Stimulated activated naive CD8-positive, alpha-beta T cell treated with anti-CD3 and anti-CD28 coated beads, Interleukin-15, Interleukin-2, amounts not matched to agents 100 ng/mL and 50 ng/mL, for 24 hours (primary cell): ENCODE measurements around the gene SMIM1.
"Not testable (repeated sequence)": the region's sequence is repeated elsewhere in the genome, so short reads cannot be mapped to it uniquely, and the experiment has no call there.

Source experiments
- H3K27ac Mint-ChIP-seq: one replicate; pipeline ENCODE4 v1.8.0; 2021; ENCODE audit warnings: mild to moderate bottlenecking, mixed read lengths
- H3K27me3 Mint-ChIP-seq: one replicate; pipeline ENCODE4 v1.8.0; 2021; ENCODE audit warnings: mixed read lengths
- H3K36me3 Mint-ChIP-seq: one replicate; pipeline ENCODE4 v1.8.0; 2021; ENCODE audit warnings: low read depth, mixed read lengths
- H3K4me1 Mint-ChIP-seq: one replicate; pipeline ENCODE4 v1.8.0; 2021; ENCODE audit warnings: low read depth, mixed read lengths
- H3K4me3 Mint-ChIP-seq: one replicate; pipeline ENCODE4 v1.8.0; 2021; ENCODE audit warnings: mild to moderate bottlenecking, mixed read lengths
- H3K9me3 Mint-ChIP-seq: one replicate; pipeline ENCODE4 v1.8.0; 2021; ENCODE audit warnings: mixed read lengths

SMIM1 gene

GRCh38 chr1:3787349-3787715 is 14.8 kb downstream of the SMIM1 start:
- Mint-ChIP-seq H3K27me3 (no peaks in the 10 kb centered on the region), H3K4me1 (peaks cover 25% of the 10 kb centered on the region), H3K27ac (peak overlapping the region; percentile 65), H3K4me3 (no peak overlapping the region), H3K9me3 (no peaks in the 10 kb centered on the region), H3K36me3 (peaks cover 36% of the 10 kb centered on the region)

GRCh38 chr1:3787745-3788605 is 15.4 kb downstream of the SMIM1 start:
- H3K4me3 Mint-ChIP-seq: no peak overlapping the region

GRCh38 chr1:3788756-3789420 is 16.3 kb downstream of the SMIM1 start:
- Mint-ChIP-seq H3K4me3 (no peak overlapping the region), H3K27ac (no peak overlapping the region), H3K27me3 (no peaks in the 10 kb centered on the region), H3K9me3 (no peaks in the 10 kb centered on the region), H3K4me1 (peaks cover 41% of the 10 kb centered on the region), H3K36me3 (peaks cover 36% of the 10 kb centered on the region)

More at GRCh38 chr1:3787745-3788605, 15.4 kb downstream of the SMIM1 start:
- Mint-ChIP-seq H3K27ac (peak overlapping the region; percentile 65), H3K36me3 (peaks cover 38% of the 10 kb centered on the region), H3K9me3 (no peaks in the 10 kb centered on the region), H3K27me3 (no peaks in the 10 kb centered on the region), H3K4me1 (peaks cover 31% of the 10 kb centered on the region)

- no peak overlapping the region for H3K27ac Mint-ChIP-seq
- H3K9me3 Mint-ChIP-seq: no peaks in the 10 kb centered on the region
- peaks cover 28% of the 10 kb centered on the region for H3K36me3 Mint-ChIP-seq
- peaks cover 48% of the 10 kb centered on the region for H3K4me1 Mint-ChIP-seq
- no peak overlapping the region for H3K4me3 Mint-ChIP-seq
- H3K27me3 Mint-ChIP-seq: no peaks in the 10 kb centered on the region
These were observed 17.1 kb downstream of the SMIM1 start for GRCh38 chr1:3789421-3790300.

- Mint-ChIP-seq H3K27me3 (no peaks in the 10 kb centered on the region), H3K4me3 (no peak overlapping the region), H3K36me3 (peaks cover 31% of the 10 kb centered on the region), H3K9me3 (no peaks in the 10 kb centered on the region), H3K4me1 (peaks cover 57% of the 10 kb centered on the region), H3K27ac (no peak overlapping the region)
These were observed 18.0 kb downstream of the SMIM1 start for GRCh38 chr1:3790500-3790923.

- H3K36me3 Mint-ChIP-seq: peaks cover 31% of the 10 kb centered on the region
- H3K27ac Mint-ChIP-seq: no peak overlapping the region
- no peaks in the 10 kb centered on the region for H3K9me3 Mint-ChIP-seq
- H3K27me3 Mint-ChIP-seq: no peaks in the 10 kb centered on the region
- H3K4me3 Mint-ChIP-seq: no peak overlapping the region
- H3K4me1 Mint-ChIP-seq: peaks cover 57% of the 10 kb centered on the region
These were observed 18.4 kb downstream of the SMIM1 start for GRCh38 chr1:3790952-3791351.

GRCh38 chr1:3795453-3796214 is 23.1 kb downstream of the SMIM1 start:
- H3K36me3 Mint-ChIP-seq: peaks cover 29% of the 10 kb centered on the region
- peaks cover 48% of the 10 kb centered on the region for H3K4me1 Mint-ChIP-seq
- peak overlapping the region; percentile 79 for H3K27ac Mint-ChIP-seq
- peak overlapping the region; percentile 92 for H3K4me3 Mint-ChIP-seq
- H3K9me3 Mint-ChIP-seq: no peaks in the 10 kb centered on the region
- no peaks in the 10 kb centered on the region for H3K27me3 Mint-ChIP-seq

GRCh38 chr1:3796215-3797061 is 23.9 kb downstream of the SMIM1 start, which contains the start of gene LRRC47:
TSS of gene LRRC47 (minus strand) at chr1:3796498. CDS start at chr1:3796476, 22 bp downstream.
- Mint-ChIP-seq H3K36me3 (peaks cover 29% of the 10 kb centered on the region), H3K27ac (peak within 1 kb of the TSS; percentile 95), H3K4me1 (peaks cover 56% of the 10 kb centered on the region)

GRCh38 chr1:3799976-3800685 is 27.6 kb downstream of the SMIM1 start:
- H3K36me3 Mint-ChIP-seq: peaks cover 11% of the 10 kb centered on the region
- no peak overlapping the region for H3K4me3 Mint-ChIP-seq
- H3K4me1 Mint-ChIP-seq: peaks cover 24% of the 10 kb centered on the region
- no peak overlapping the region for H3K27ac Mint-ChIP-seq
- H3K9me3 Mint-ChIP-seq: no peaks in the 10 kb centered on the region
- H3K27me3 Mint-ChIP-seq: peaks cover 30% of the 10 kb centered on the region

More at GRCh38 chr1:3796215-3797061, 23.9 kb downstream of the SMIM1 start, which contains the start of gene LRRC47:
- Mint-ChIP-seq H3K4me3 (peak within 1 kb of the TSS; percentile 93), H3K9me3 (no peaks in the 10 kb centered on the region), H3K27me3 (peaks cover 4% of the 10 kb centered on the region)

GRCh38 chr1:3800795-3801194 is 28.2 kb downstream of the SMIM1 start:
- H3K27me3 Mint-ChIP-seq: peaks cover 32% of the 10 kb centered on the region
- H3K9me3 Mint-ChIP-seq: not testable (repeated sequence)

GRCh38 chr1:3803905-3804626 is 31.5 kb downstream of the SMIM1 start:
- Mint-ChIP-seq H3K27me3 (peaks cover 32% of the 10 kb centered on the region), H3K4me3 (no peak overlapping the region), H3K9me3 (no peaks in the 10 kb centered on the region), H3K4me1 (peaks cover 10% of the 10 kb centered on the region), H3K36me3 (no peaks in the 10 kb centered on the region), H3K27ac (no peak overlapping the region)

More at GRCh38 chr1:3800795-3801194, 28.2 kb downstream of the SMIM1 start:
- H3K36me3 Mint-ChIP-seq, H3K4me3 Mint-ChIP-seq, H3K27ac Mint-ChIP-seq: not testable (repeated sequence)
- peaks cover 20% of the 10 kb centered on the region for H3K4me1 Mint-ChIP-seq

GRCh38 chr1:3804627-3804944 is 32.0 kb downstream of the SMIM1 start:
- H3K4me1 Mint-ChIP-seq, H3K4me3 Mint-ChIP-seq, H3K36me3 Mint-ChIP-seq, H3K9me3 Mint-ChIP-seq, H3K27ac Mint-ChIP-seq: not testable (repeated sequence)
- H3K27me3 Mint-ChIP-seq: peaks cover 32% of the 10 kb centered on the region
